Endothelial cell (in vitro differentiated cells): ENCODE results near the gene CHST12. TPM values are rescaled to one million over a fixed set of nuclear protein-coding genes. Genes with fewer than 3 reads are reported as not detected.

Experiments used
- DNase-seq: peaks from one replicate; pipeline ENCODE4 v3.0.0; 2021; ENCODE audit warnings: low spot score
- H3K27ac Mint-ChIP-seq: one replicate; pipeline ENCODE4 v1.8.0; 2021; ENCODE audit warnings: mixed read lengths, inconsistent platforms; ENCODE audit not compliant: unreplicated experiment
- H3K27me3 Mint-ChIP-seq: one replicate; pipeline ENCODE4 v1.8.0; 2021; ENCODE audit warnings: mild to moderate bottlenecking, moderate library complexity, mixed read lengths, inconsistent platforms; ENCODE audit not compliant: unreplicated experiment
- H3K36me3 Mint-ChIP-seq: one replicate; pipeline ENCODE4 v1.8.0; 2021; ENCODE audit warnings: mild to moderate bottlenecking, low read depth, mixed read lengths, inconsistent platforms; ENCODE audit not compliant: unreplicated experiment
- H3K4me1 Mint-ChIP-seq: one replicate; pipeline ENCODE4 v1.8.0; 2021; ENCODE audit warnings: mild to moderate bottlenecking, mixed read lengths, inconsistent platforms; ENCODE audit not compliant: unreplicated experiment
- H3K4me3 Mint-ChIP-seq: one replicate; pipeline ENCODE4 v1.8.0; 2021; ENCODE audit warnings: mild to moderate bottlenecking, mixed read lengths, inconsistent platforms; ENCODE audit not compliant: unreplicated experiment
- H3K9me3 Mint-ChIP-seq: one replicate; pipeline ENCODE4 v1.8.0; 2021; ENCODE audit warnings: mixed read lengths, inconsistent platforms; ENCODE audit not compliant: unreplicated experiment
- CTCF ChIP-seq: fragments of 200-600 bp; sonication (generic); IDR thresholded peaks from one replicate; pipeline ENCODE4 v1.5.0; 2021; ENCODE audit warnings: antibody characterized with exemption; ENCODE audit not compliant: unreplicated experiment
- long read RNA-seq: library from polyadenylated mRNA; unstranded; transcript quantifications from one replicate; pipeline ENCODE4 v2.0.0, GENCODE V29; 2020; ENCODE audit not compliant: unreplicated experiment
- total RNA-seq: library from RNA; stranded (reverse); fragmentation: NEBNext Ultra II Directional; extraction: Animal tissue kit (Norgen Biotek cat#: 25700); gene quantifications from one replicate; pipeline ENCODE4 v1.2.1, GENCODE V29; 2021; ENCODE audit not compliant: unreplicated experiment

CHST12 gene
- total RNA-seq: 26.9 TPM
- long read RNA-seq, full-length matches to known transcripts: 30 of 43 reads
- long read RNA-seq, partial matches to known transcripts: 3 of 43 reads
- long read RNA-seq, other reads (novel, unspliced or antisense): 10 of 43 reads

DNA sequence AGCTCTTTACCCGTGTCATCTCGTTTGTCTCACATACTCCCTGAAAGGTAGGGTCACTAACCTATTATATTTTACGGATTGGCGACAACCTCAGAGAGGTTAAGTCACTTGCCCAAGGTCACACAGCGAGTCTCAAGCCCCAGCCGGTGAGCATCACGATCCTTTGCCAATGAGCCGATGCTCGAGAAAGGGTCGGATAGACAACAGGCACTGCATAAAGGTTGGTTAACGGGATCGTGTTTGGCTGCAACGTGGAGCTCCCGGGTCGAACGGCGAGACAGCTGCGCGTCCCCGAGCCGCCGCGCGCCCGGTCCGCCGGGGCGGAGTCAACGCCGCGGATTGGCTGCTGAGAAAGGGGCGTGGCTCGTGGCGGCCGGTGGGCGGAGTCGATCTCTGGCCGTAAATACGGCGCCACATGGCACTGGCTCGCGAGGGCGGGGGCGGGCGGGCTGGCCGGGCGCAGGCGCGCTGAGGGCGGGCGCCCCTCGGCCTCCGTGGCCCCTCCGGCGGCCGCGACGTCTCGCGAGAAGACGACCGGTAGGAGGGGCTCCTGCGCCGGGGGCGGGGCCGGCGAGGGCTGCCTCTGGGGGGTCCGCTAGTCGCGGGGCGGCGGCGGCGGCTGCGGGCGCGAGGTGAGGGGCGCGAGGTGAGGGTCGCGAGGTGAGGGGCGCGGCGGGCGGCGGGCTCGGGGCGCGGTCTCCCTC is at the start of gene CHST12:
Gene CHST12, plus strand, starts transcription at position 598 of the 704 bp plus-strand sequence. CDS start 29,029 bp downstream, outside the sequence.
- Mint-ChIP-seq H3K4me3 (peak within 1 kb of the TSS; percentile 87), H3K27ac (peak within 1 kb of the TSS; percentile 9), H3K9me3 (no peaks in the 10 kb centered on the region), H3K27me3 (peaks cover 17% of the 10 kb centered on the region), H3K4me1 (peaks cover 30% of the 10 kb centered on the region), H3K36me3 (peaks cover under 1% of the 10 kb centered on the region)
- TF ChIP-seq CTCF: no peak
- DNase-seq: peak; percentile 93

GRCh38 chr7:2353936-2354185 is 49.5 kb upstream of the CHST12 start:
- Mint-ChIP-seq H3K9me3 (no peaks in the 10 kb centered on the region), H3K4me3 (peak overlapping the region; percentile 97), H3K27me3 (no peaks in the 10 kb centered on the region), H3K4me1 (peaks cover 10% of the 10 kb centered on the region), H3K27ac (peak overlapping the region; percentile 100), H3K36me3 (peaks cover 7% of the 10 kb centered on the region)
- peak; percentile 84 for DNase-seq
- TF ChIP-seq CTCF: no peak

DNA sequence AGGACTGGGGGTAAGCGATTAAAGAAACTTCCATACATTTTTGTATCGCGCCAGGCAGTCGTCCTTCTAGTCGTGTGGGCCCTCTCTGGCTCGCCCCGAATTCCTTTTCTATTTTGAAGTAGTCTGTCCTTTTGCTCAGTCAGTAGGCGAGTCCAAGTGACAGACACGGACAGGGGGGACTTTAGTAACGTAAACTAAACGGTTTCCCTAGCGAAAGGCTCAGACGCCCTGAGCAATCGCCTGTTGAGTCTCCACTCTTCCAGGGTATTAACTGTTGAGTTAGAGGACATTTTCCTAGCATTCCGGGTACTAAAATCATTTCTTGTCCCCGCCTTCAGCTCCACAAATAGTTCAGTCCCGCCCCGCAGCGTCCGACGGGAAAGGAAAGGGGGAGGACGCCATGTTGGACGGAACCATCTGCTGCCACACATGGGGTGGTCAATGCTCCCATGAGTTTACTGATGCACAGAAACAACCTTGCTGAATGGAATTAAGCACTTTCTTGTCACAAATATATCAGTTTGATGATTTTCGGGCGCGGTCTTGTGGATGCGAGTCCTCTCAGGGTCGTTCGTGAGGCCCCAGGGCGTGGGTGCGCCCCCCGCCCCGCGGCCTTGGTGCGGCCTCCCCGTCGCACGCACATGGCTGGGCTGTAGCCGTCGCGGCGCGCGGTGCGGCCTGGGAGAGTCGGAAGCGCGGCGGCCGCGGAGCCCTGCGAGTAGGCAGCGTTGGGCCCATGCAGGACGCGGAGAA is 49.0 kb upstream of the CHST12 start, which contains the start of gene EIF3B:
Gene EIF3B, plus strand, starts transcription at position 642 of the 753 bp plus-strand sequence. Its CDS starts 95 bp downstream, at position 737.
- H3K9me3 Mint-ChIP-seq: no peaks in the 10 kb centered on the region
- H3K27ac Mint-ChIP-seq: peak within 1 kb of the TSS; percentile 100
- H3K4me3 Mint-ChIP-seq: peak within 1 kb of the TSS; percentile 97
- H3K36me3 Mint-ChIP-seq: peaks cover 10% of the 10 kb centered on the region
- TF ChIP-seq CTCF: no peak
- peak; percentile 79 for DNase-seq
- H3K27me3 Mint-ChIP-seq: no peaks in the 10 kb centered on the region
- peaks cover 10% of the 10 kb centered on the region for H3K4me1 Mint-ChIP-seq

DNA sequence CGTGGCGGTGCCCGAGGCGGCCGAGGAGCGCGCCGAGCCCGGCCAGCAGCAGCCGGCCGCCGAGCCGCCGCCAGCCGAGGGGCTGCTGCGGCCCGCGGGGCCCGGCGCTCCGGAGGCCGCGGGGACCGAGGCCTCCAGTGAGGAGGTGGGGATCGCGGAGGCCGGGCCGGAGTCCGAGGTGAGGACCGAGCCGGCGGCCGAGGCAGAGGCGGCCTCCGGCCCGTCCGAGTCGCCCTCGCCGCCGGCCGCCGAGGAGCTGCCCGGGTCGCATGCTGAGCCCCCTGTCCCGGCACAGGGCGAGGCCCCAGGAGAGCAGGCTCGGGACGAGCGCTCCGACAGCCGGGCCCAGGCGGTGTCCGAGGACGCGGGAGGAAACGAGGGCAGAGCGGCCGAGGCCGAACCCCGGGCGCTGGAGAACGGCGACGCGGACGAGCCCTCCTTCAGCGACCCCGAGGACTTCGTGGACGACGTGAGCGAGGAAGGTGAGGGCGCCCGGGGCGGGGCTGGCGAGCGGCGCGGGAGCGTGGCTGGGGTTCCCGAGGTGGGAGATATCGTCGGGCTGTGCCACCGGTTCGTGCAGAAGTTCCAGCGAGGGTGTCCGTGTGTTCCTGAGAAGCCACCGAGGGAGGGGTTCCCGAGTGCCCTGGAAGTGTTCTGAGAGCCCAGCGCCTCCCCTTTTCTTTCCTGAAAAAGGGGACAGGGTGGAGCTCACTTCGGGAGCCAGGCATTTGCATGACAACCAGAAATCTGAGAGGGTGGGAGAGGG is 48.3 kb upstream of the CHST12 start:
- peak overlapping the region; percentile 52 for H3K27ac Mint-ChIP-seq
- peak overlapping the region; percentile 92 for H3K4me3 Mint-ChIP-seq
- no peaks in the 10 kb centered on the region for H3K9me3 Mint-ChIP-seq
- no peaks in the 10 kb centered on the region for H3K27me3 Mint-ChIP-seq
- H3K4me1 Mint-ChIP-seq: peaks cover 10% of the 10 kb centered on the region
- peak; percentile 30 for DNase-seq
- H3K36me3 Mint-ChIP-seq: peaks cover 10% of the 10 kb centered on the region
- TF ChIP-seq CTCF: no peak
